CD8-positive, alpha-beta memory T cell (primary cell): ENCODE results near the gene LRFN2. TPM values are rescaled to one million over a fixed set of nuclear protein-coding genes. Genes with fewer than 3 reads are reported as not detected.
A peak's percentile ranks its signal among the peaks of the same experiment; 100 is the strongest.

Experiments
- CTCF ChIA-PET: fragments of 350-600 bp; sonication (Branson Sonifier 250); formaldehyde crosslinking; loops from one replicate; lab custom pipeline; 2021; ENCODE audit warnings: antibody characterized with exemption; lab: Charles Lee
- POLR2A ChIA-PET: fragments of 350-600 bp; sonication (Branson Sonifier 250); formaldehyde crosslinking; loops from one replicate; lab custom pipeline; 2021; ENCODE audit warnings: antibody characterized with exemption; lab: Charles Lee
- DNase-seq, 5 donors: peaks; one replicate each; pipeline versions ENCODE4 v3.0.0 to v3.0.0-alpha.2; 2020 to 2022; ENCODE audit warnings: mixed read lengths in 1 of 5
- H3K27ac ChIP-seq: one replicate; pipeline ENCODE4 v1.7.0; 2013; ENCODE audit warnings: low read depth, mild to moderate bottlenecking, low read length, moderate library complexity
- H3K27me3 ChIP-seq: 2 replicates; pipeline ENCODE4 v1.7.0; 2013; ENCODE audit warnings: low read length, mild to moderate bottlenecking; ENCODE audit not compliant: insufficient read depth, poor library complexity, severe bottlenecking
- H3K36me3 ChIP-seq: 2 replicates; pipeline ENCODE4 v1.7.0; 2013; ENCODE audit warnings: mild to moderate bottlenecking, low read length, moderate library complexity; ENCODE audit not compliant: insufficient read depth
- H3K4me1 ChIP-seq: 2 replicates; pipeline ENCODE4 v1.7.0; 2013; ENCODE audit warnings: mild to moderate bottlenecking, low read length, moderate library complexity; ENCODE audit not compliant: insufficient read depth
- H3K4me3 ChIP-seq: 2 replicates; pipeline ENCODE4 v1.7.0; 2013; ENCODE audit warnings: mild to moderate bottlenecking, low read length
- H3K9me3 ChIP-seq: 2 replicates; pipeline ENCODE4 v1.7.0; 2013; ENCODE audit warnings: mild to moderate bottlenecking, low read length
- H3K27ac Mint-ChIP-seq, 8 donors: one replicate each; pipeline ENCODE4 v1.8.0; 2020 to 2021; ENCODE audit warnings: mixed read lengths in 8 of 8, mild to moderate bottlenecking in 6 of 8, inconsistent platforms in 3 of 8, moderate library complexity in 3 of 8
- H3K27me3 Mint-ChIP-seq, 2 donors: one replicate each; pipeline ENCODE4 v1.8.0; 2020 to 2021; ENCODE audit warnings: mixed read lengths in 2 of 2, mild to moderate bottlenecking in 1 of 2, moderate library complexity in 1 of 2
- H3K36me3 Mint-ChIP-seq, 3 donors: one replicate each; pipeline ENCODE4 v1.8.0; 2020 to 2021; ENCODE audit warnings: mixed read lengths in 3 of 3, inconsistent platforms in 1 of 3, mild to moderate bottlenecking in 1 of 3
- H3K4me1 Mint-ChIP-seq, 3 donors: one replicate each; pipeline ENCODE4 v1.8.0; 2020 to 2021; ENCODE audit warnings: mixed read lengths in 3 of 3, inconsistent platforms in 1 of 3, mild to moderate bottlenecking in 1 of 3
- H3K4me3 Mint-ChIP-seq, 7 donors: one replicate each; pipeline ENCODE4 v1.8.0; 2020 to 2021; ENCODE audit warnings: mixed read lengths in 7 of 7, mild to moderate bottlenecking in 6 of 7, moderate library complexity in 4 of 7, inconsistent platforms in 2 of 7
- H3K9me3 Mint-ChIP-seq, 5 donors: one replicate each; pipeline ENCODE4 v1.8.0; 2020 to 2022; ENCODE audit warnings: mixed read lengths in 5 of 5, mild to moderate bottlenecking in 3 of 5, moderate library complexity in 2 of 5, inconsistent platforms in 1 of 5
- polyA plus RNA-seq: library from polyadenylated mRNA; unstranded; fragments of 300-500 nt; fragmentation: Illumina TruSeq; gene quantifications from one replicate; pipeline ENCODE4 v1.2.3, GENCODE V29; 2021
- total RNA-seq, 2 experiments: library from RNA; stranded (reverse); gene quantifications; one replicate each; pipeline ENCODE4 v1.2.3, GENCODE V29; 2021

Gene LRFN2
- total and polyA plus RNA-seq, 3 experiments from 2014 or later: 0.29 TPM; not detected in 2

GRCh38 chr6:40391086-40391485 lies 196.1 kb downstream of the LRFN2 start:
- Mint-ChIP-seq H3K36me3 (no peaks in the 10 kb centered on the region), H3K9me3 (peaks cover 0 to 3% (median 0%) of the 10 kb centered on the region in 5 donors), H3K27ac (peak overlapping the region in 2 of 8 donors; percentile 23 to 81), H3K4me3 (peak overlapping the region in 1 of 7 donors; percentile 41), H3K4me1 (peaks cover 0 to 9% (median 0%) of the 10 kb centered on the region in 3 donors), H3K27me3 (peaks cover 10 to 33% of the 10 kb centered on the region in 2 donors)
- no peak for DNase-seq
- H3K4me3 ChIP-seq: no peak overlapping the region
- no peaks in the 10 kb centered on the region for H3K9me3 ChIP-seq
- ChIA-PET CTCF (no interaction called here), POLR2A (no interaction called here)
- H3K4me1 ChIP-seq: peaks cover 53% of the 10 kb centered on the region
- no peak overlapping the region for H3K27ac ChIP-seq
- no peaks in the 10 kb centered on the region for H3K36me3 ChIP-seq
- no peaks in the 10 kb centered on the region for H3K27me3 ChIP-seq

- H3K27ac Mint-ChIP-seq: peak overlapping the region in 2 of 8 donors; percentile 26 to 44
- ChIA-PET CTCF (no interaction called here), POLR2A (no interaction called here)
- no peak overlapping the region for H3K27ac ChIP-seq
- no peak overlapping the region for H3K4me3 ChIP-seq
- no peaks in the 10 kb centered on the region for H3K36me3 ChIP-seq
- H3K36me3 Mint-ChIP-seq: no peaks in the 10 kb centered on the region
- DNase-seq: no peak
- H3K9me3 Mint-ChIP-seq: peaks cover 0 to 3% (median 0%) of the 10 kb centered on the region in 5 donors
- H3K9me3 ChIP-seq: no peaks in the 10 kb centered on the region
- peaks cover 59% of the 10 kb centered on the region for H3K4me1 ChIP-seq
- H3K27me3 Mint-ChIP-seq: peaks cover 10 to 35% of the 10 kb centered on the region in 2 donors
- H3K27me3 ChIP-seq: no peaks in the 10 kb centered on the region
- H3K4me3 Mint-ChIP-seq: peak overlapping the region in 1 of 7 donors; percentile 40
- H3K4me1 Mint-ChIP-seq: peaks cover 0 to 9% (median 0%) of the 10 kb centered on the region in 3 donors
Observed at GRCh38 chr6:40390144-40390800, 196.9 kb downstream of the LRFN2 start.

GRCh38 chr6:40389254-40389653 lies 197.9 kb downstream of the LRFN2 start:
- Mint-ChIP-seq H3K27ac (peak overlapping the region in 1 of 8 donors; percentile 26), H3K27me3 (peaks cover 14 to 43% of the 10 kb centered on the region in 2 donors), H3K9me3 (peaks cover 0 to 3% (median 0%) of the 10 kb centered on the region in 5 donors), H3K4me1 (peaks cover 0 to 9% (median 0%) of the 10 kb centered on the region in 3 donors), H3K36me3 (no peaks in the 10 kb centered on the region), H3K4me3 (no peak overlapping the region)
- Histone ChIP-seq H3K4me1 (peaks cover 64% of the 10 kb centered on the region), H3K27me3 (no peaks in the 10 kb centered on the region), H3K36me3 (no peaks in the 10 kb centered on the region), H3K9me3 (no peaks in the 10 kb centered on the region), H3K27ac (no peak overlapping the region), H3K4me3 (no peak overlapping the region)
- DNase-seq: peak in 1 of 5 donors; percentile 8
- ChIA-PET POLR2A (no interaction called here), CTCF (no interaction called here)

- CTCF ChIA-PET: no interaction called here
- no peak overlapping the region for H3K27ac ChIP-seq
- DNase-seq: no peak
Observed at GRCh38 chr6:40387871-40388264, 199.3 kb downstream of the LRFN2 start.

DNA sequence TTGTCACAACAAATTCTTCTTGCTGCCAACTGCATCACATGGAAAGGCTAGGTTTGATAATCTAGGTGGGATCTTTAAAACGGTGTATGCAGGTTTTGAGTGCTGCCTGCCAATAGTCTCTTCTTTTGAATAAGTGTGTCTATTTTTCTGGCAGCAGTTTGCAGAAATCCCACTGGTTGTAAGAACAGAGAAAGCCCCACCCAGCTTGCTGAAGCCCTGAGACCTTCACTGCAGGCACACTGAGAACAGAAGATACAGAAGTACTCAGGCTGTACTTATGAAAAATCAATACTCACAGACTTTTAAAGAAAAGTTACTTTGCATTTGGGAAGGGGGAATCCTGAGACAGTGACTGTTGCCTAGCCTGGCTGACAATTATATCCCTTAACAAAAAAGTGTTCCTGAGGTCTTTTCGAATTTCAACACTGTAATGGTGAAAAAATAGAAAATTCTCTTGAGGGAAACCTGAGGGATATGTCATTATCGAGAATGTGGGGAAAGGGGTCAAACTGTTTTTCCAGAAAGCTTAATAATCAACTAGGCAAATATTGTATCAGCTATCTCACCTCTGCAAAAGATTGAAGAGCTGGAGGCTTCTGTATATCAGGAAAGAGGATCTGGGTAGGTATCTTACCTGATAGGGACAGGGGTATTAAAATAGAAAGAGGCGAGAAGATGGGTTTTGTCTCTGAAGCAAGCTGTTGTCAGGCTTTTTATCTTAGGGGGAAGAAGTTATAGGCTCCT lies 199.9 kb downstream of the LRFN2 start:
- no peak overlapping the region for H3K4me3 ChIP-seq
- H3K27ac ChIP-seq: no peak overlapping the region
- H3K36me3 ChIP-seq: no peaks in the 10 kb centered on the region
- ChIA-PET CTCF (no interaction called here), POLR2A (no interaction called here)
- Mint-ChIP-seq H3K27me3 (peaks cover 14 to 47% of the 10 kb centered on the region in 2 donors), H3K4me1 (peaks cover 0 to 9% (median 0%) of the 10 kb centered on the region in 3 donors), H3K4me3 (no peak overlapping the region), H3K36me3 (no peaks in the 10 kb centered on the region), H3K9me3 (peaks cover 0 to 3% (median 0%) of the 10 kb centered on the region in 5 donors), H3K27ac (peak overlapping the region in 1 of 8 donors; percentile 11)
- H3K4me1 ChIP-seq: peaks cover 64% of the 10 kb centered on the region
- no peaks in the 10 kb centered on the region for H3K9me3 ChIP-seq
- DNase-seq: no peak
- H3K27me3 ChIP-seq: no peaks in the 10 kb centered on the region

More at GRCh38 chr6:40387871-40388264, 199.3 kb downstream of the LRFN2 start:
- H3K27me3 ChIP-seq: no peaks in the 10 kb centered on the region
- H3K36me3 ChIP-seq: no peaks in the 10 kb centered on the region
- Mint-ChIP-seq H3K4me3 (no peak overlapping the region), H3K9me3 (peaks cover 0 to 3% (median 0%) of the 10 kb centered on the region in 5 donors), H3K27ac (peak overlapping the region in 1 of 8 donors; percentile 11), H3K27me3 (peaks cover 14 to 43% of the 10 kb centered on the region in 2 donors), H3K36me3 (no peaks in the 10 kb centered on the region), H3K4me1 (peaks cover 0 to 9% (median 0%) of the 10 kb centered on the region in 3 donors)
- H3K4me3 ChIP-seq: no peak overlapping the region
- H3K4me1 ChIP-seq: peaks cover 64% of the 10 kb centered on the region
- no peaks in the 10 kb centered on the region for H3K9me3 ChIP-seq
- POLR2A ChIA-PET: no interaction called here

DNA sequence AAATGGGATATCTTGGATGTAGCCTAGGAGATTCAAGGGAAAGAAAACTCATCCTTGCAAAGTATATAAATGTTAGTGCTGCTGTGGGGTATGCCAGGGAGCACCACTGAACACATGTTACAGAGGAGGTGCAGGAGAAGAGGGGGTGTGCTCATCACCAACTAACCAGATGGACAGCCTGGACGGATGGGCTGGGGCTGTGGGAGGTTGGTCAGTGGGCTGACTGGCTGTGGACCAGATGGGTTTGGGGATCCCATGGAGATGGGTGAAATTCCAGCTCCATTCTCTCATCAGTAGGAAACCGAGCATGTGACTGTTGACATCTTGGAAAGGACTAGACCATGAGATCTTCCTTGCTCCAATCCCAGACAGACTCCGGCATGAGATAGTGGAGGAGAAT lies 201.0 kb downstream of the LRFN2 start:
- ChIA-PET CTCF (interaction anchor here (1.5 kb wide), 1 partner anchor 8 kb away, joined by 3 read pairs; no protein-coding TSS in a partner anchor), POLR2A (no interaction called here)
- H3K36me3 ChIP-seq: no peaks in the 10 kb centered on the region
- no peaks in the 10 kb centered on the region for H3K9me3 ChIP-seq
- peaks cover 0 to 3% (median 0%) of the 10 kb centered on the region in 5 donors for H3K9me3 Mint-ChIP-seq
- H3K27ac ChIP-seq: no peak overlapping the region
- no peaks in the 10 kb centered on the region for H3K36me3 Mint-ChIP-seq
- peaks cover 57% of the 10 kb centered on the region for H3K4me1 ChIP-seq
- peaks cover 0 to 7% (median 0%) of the 10 kb centered on the region in 3 donors for H3K4me1 Mint-ChIP-seq
- H3K4me3 Mint-ChIP-seq: no peak overlapping the region
- no peak for DNase-seq
- peaks cover 13 to 50% of the 10 kb centered on the region in 2 donors for H3K27me3 Mint-ChIP-seq
- H3K27me3 ChIP-seq: no peaks in the 10 kb centered on the region
- no peak overlapping the region for H3K4me3 ChIP-seq
- no peak overlapping the region for H3K27ac Mint-ChIP-seq

GRCh38 chr6:40383348-40384115 lies 203.6 kb downstream of the LRFN2 start:
- CTCF ChIA-PET: no interaction called here
- H3K36me3 ChIP-seq: no peaks in the 10 kb centered on the region
- H3K27ac ChIP-seq: no peak overlapping the region
- Mint-ChIP-seq H3K4me1 (peaks cover 0 to 3% (median 0%) of the 10 kb centered on the region in 3 donors), H3K36me3 (no peaks in the 10 kb centered on the region), H3K27ac (no peak overlapping the region), H3K4me3 (no peak overlapping the region), H3K27me3 (peaks cover 6 to 35% of the 10 kb centered on the region in 2 donors), H3K9me3 (no peaks in the 10 kb centered on the region)
- H3K9me3 ChIP-seq: no peaks in the 10 kb centered on the region
- DNase-seq: no peak
- POLR2A ChIA-PET: no interaction called here
- no peaks in the 10 kb centered on the region for H3K27me3 ChIP-seq
- no peak overlapping the region for H3K4me3 ChIP-seq
- H3K4me1 ChIP-seq: peaks cover 31% of the 10 kb centered on the region
